Left ventricle myocardium superior (tissue), 1 donor: ENCODE results near the gene RPS6KA2. TPM values are rescaled to one million over a fixed set of nuclear protein-coding genes. Genes with fewer than 3 reads are reported as not detected.
A peak's percentile ranks its signal among the peaks of the same experiment; 100 is the strongest.
"Not testable (repeated sequence)": the region's sequence is repeated elsewhere in the genome, so short reads cannot be mapped to it uniquely, and the experiment has no call there.

Experiments used
- ATAC-seq: fragments of 200-7000 bp; cut with Tn5 transposase; one replicate; pipeline ENCODE4 v1.9.1; 2020; ENCODE audit warnings: mild to moderate bottlenecking, moderate library complexity
- DNase-seq: peaks from one replicate; pipeline ENCODE4 v3.0.0-alpha.2; 2020
- intact Hi-C: fragments of 100-400 bp; cut with micrococcal nuclease; formaldehyde crosslinking; loops from one replicate; pipeline ENCODE4 v1.11.0; 2022
- total RNA-seq: library from RNA; stranded (reverse); fragmentation: NEBNext Ultra II Directional; extraction: Animal tissue kit (Norgen Biotek cat#: 25700); gene quantifications from one replicate; pipeline ENCODE4 v1.2.1, GENCODE V29; 2021
- donor health status: DM: no; HTN: yes; CAD: no; lungs with severe emphysema.

The RPS6KA2 gene
- total RNA-seq, 1 donor from 2014 or later: 63.4 TPM

DNA sequence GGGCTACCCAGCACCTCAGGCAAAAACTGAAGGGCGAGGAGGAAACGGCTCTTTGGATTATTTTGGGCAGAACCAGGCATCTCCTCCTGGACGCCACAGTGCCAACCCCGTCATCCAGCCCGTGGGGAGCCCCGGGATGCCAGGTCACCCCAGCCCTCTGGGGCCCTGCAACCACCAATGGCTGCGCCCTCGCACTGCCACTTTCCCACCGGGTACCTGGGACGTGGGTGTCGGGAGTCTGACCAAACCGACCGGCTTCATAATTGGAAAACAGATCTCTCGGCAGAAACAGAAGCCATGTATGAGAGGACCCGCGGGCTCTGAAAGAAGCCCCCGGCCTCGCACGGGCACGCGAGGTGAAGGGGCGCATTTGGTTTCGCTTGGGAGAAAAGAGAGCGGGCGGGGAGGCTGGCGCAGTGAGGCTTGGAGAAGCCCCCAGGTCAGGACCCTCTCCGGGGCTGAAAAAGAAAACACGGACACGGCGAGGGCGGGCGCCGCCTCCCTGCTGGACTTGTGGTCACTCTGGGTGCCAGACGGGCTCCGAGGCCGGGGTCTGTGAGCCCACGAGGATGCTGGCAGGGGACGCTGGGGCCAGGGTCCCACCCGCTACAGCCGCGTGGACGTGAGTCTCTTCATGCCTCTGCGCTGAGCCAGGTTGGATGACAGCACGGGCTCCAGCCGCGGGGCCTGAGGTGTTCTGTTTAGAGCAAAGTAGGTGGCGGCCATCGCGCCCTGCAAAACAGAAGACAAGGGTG is 214.7 kb downstream of the RPS6KA2 start:
- DNase-seq (no peak), ATAC-seq (no peak)
- intact Hi-C loops: no loop called here

DNA sequence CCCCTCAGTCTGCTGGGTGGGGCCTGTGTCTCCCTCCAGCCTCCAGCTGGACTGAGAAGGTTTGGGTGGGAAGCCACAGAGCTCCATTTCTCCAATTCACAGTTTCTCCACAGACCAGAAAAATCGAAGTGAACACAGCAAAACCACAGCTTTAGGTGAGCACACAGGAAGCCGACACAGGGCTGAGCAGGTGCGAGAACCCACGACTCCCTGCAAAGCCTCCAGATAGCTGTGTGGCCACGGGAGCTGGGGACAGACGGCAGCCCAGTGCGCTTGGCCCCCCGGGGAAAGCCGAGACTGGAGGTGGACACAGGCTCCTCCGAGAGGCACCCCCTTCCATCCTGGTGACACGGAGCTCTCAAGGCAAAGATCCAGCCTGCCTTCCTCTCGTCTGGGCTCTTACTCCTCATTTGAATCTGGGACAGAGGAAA is 215.3 kb downstream of the RPS6KA2 start:
- intact Hi-C loops: no loop called here
- DNase-seq (no peak), ATAC-seq (no peak)

DNA sequence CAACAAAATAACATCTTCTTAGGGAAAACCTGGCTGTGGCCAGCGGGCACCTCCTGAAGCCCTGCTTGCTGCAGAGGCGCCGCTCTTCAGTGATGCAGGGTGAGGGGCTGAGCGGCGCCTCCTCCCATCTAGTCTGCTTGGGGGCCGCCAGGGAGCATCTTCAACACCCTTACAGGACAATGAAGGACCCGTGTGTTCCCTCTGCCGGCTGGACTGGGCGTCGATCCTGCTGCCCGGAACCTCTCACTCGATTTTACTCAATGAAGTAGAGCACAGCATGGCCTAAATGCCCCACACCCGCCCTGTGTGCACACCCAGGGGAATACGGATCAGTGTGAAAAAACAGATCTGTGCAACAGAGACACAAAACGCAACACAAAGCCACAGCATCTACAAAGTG is 215.8 kb downstream of the RPS6KA2 start:
- intact Hi-C loops: no loop called here

DNA sequence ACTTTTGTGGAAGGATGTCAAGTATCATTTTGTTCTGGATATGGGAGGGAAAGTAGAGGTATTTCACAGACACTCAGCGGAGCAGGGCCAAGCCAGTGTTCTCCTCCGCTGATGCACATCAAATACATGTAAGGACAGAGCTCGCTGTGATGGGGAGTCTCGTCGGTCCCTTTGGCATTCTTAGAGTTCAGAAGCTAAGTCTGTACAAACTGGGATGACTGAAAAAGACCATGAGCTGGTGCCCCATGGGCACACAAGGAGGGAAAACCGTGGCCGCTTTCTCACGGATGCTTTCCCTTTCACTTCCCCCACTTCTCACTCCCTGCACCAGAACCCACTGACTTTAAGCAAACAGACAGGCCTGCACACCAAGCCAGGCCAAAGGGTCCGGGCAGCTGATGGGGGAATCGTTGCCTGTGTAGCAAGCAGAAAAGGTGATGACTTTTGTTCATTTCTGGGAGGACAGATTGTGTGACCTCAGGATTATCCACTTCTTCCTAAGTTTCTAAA is 216.6 kb downstream of the RPS6KA2 start:
- intact Hi-C loops: no loop called here

More for the DNA sequence above, 215.8 kb downstream of the RPS6KA2 start:
- ATAC-seq (no peak), DNase-seq (no peak)

DNA sequence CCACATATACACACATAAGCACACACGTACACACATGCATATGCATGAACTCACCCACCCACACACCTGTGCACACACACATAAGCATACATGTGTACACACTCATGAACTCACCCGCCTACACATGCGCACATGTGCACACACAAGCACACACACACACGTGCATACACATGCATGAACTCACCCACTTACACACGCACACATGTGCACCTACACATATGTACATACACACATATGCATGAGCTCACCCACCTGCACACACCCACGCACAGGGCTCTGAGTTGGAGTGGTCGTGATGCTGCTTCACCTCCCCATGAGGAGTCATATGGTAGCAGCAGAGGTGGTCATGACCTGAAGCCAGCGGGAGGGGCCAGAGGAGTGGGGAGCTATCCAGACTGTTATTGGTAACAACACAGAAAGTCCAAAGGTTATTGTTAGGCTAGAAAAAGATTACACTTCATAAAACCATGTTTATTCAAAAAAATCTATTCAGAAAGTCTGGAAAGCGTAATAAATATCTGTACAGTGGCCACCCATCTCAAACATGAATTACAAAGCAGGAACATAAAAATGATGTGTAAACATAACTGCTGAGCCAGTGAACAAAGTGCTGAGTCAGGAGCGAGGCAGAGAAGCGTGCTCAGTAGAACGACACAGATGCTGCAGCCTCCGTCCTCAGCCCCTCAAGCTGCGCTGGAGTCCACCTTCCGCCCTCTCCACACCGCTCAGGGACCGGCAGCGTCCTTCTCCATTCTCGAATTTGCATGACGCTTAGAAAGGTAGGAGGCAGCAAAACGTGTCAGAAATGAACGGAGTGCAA is 217.9 kb downstream of the RPS6KA2 start:
- intact Hi-C loops: no loop called here
- no peak for ATAC-seq
- no peak for DNase-seq

More for the DNA sequence above, 216.6 kb downstream of the RPS6KA2 start:
- no peak for DNase-seq
- ATAC-seq: no peak

DNA sequence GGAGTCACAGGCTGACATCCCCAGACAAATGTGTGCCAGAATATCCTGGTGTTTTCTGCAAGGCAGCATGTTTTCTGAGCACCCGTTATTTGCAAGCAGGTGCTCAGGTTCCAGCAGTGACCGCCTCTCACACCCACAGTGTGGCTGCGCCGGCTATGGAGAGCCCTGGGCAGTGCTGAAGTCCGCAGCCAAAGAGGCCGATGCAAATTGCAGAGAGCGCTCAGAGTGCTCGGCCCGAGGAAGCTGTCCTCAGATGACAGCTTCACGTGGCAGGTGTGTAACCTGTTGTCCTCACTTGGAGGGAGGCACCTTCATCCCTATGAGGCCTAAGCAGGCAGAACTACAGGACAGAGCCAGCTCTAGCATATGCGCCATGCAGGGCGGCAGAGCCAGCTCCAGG is 220.9 kb downstream of the RPS6KA2 start:
- DNase-seq (no peak), ATAC-seq (no peak)
- intact Hi-C loops: no loop called here

DNA sequence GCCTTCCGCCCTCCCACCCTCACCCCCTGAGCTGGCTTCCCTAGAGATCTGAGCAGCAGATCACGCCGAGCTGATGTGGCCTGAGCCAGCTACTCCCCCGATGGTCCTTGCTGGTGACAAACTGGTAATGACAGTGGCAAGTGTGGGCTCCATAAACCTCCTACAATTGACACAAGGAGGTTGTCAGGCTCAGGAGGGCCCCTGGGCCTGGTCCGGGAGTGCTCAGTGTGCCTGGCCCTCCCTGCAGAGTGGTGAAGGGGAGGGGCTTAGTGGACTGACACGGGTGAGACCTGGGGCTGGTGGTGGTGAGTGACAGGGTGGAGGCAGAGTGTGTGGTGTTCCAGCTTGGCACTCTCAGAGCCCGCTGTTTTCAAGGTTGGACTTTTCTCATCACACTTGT is 221.7 kb downstream of the RPS6KA2 start:
- intact Hi-C loops: no loop called here
- ATAC-seq: no peak
- DNase-seq: no peak

DNA sequence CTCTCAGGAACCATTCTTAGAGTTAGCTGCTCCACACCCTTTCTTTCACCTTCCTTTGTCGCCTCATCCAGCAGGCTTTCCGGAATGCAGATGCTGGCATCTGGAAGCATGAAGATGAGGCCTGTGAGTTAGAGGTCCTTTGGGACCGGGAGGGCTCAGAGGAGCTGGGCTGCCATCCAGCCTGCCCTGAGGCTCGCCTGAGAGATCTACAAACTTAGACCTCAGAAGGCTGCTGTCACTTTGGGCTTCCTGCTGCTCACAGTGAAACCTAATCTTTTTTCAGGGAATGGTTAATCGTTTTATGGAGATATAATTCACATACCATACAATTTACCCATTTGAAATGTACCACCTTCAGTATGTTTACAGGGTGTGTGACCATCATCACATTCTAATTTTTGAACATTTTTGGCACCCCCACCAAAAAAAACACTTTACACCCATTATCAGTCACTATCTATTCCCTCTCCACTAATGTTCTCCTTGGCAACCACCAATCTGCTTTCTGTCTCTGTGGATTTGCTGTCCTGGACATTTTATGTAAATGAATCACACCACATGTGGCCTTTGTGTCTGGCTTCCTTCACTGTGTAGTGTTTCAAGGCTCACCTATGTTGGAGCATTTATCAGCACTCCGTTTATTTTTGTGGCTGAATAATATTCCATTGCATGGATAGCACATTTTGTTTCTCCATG is 224.3 kb downstream of the RPS6KA2 start:
- intact Hi-C loops: loop anchor here (5.0 kb wide), 1 partner anchor 125 kb away; no protein-coding TSS in a partner anchor
- DNase-seq: no peak
- ATAC-seq: no peak

DNA sequence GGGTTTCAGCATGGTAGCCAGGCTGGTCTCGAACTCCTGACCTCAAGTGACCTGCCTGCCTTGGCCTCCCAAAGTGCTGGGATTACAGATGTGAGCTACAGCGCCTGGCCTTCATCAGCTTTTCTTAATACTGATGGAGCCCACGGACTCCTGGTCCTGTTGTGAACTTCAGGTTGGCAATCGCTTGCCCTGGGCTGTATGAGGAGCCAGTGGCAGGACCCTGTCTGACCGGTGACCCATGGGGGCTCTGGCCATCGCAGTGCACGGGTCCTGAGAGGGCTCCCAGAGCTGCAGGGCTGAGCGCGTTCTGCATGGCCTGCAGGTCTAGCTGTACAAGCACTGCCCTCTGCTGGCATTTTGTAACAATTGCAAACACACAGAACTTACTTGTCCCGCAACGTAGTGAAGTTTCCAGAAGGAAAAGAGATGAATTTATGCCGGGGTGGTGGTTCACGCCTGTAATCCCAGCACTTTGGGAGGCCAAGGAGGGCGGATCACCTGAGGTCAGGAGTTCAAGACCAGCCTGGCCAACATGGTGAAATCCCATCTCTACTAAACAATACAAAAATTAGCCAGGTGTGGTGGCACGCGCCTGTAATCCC is 226.3 kb downstream of the RPS6KA2 start:
- intact Hi-C loops: loop anchor here (2.0 to 5.0 kb wide), 2 partner anchors 88 to 123 kb away; no protein-coding TSS in a partner anchor
- DNase-seq (peak; percentile 51), ATAC-seq (peak; percentile 83)

DNA sequence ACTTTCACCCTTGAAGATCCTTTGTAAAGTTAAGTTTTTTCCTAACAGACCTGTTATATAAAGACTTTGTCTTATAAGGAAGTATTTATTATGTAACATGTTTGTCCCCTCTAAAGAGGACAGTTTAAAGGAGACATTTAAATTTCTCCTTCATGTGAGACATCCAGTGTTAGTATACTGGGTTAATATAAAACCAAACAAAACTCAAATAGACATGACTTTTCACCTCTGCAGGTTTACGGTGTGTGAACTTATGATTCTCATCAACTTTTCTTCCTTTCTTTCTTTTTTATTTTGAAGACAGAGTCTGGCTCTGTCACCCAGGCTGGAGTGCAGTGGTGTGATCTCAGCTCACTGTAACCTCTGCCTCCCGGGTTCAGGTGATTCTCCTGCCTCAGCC is 226.9 kb downstream of the RPS6KA2 start:
- intact Hi-C loops: loop anchor here (2.0 to 5.0 kb wide), 2 partner anchors 87 to 123 kb away; no protein-coding TSS in a partner anchor

DNA sequence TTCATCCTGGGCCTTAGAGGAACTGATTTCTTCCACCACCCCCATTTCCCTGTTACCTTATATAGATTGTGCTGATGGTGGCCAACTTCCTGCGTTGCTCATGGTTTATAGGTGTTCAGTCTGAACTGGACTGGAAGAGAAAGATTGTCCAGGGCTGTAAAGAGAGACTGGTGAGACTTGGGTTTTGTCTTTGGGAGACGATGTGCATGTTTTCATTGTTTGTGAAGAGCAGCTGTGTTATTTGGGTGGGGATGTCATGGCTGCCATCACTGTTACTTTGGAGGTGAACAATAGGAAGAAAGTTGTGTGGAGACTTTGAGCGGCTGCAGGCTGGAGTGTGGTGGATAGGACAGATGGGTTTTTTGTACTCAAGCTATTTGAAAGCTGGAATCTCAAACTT is 228.7 kb downstream of the RPS6KA2 start:
- ATAC-seq (no peak), DNase-seq (no peak)
- intact Hi-C loops: no loop called here

More for the DNA sequence above, 226.9 kb downstream of the RPS6KA2 start:
- DNase-seq (no peak), ATAC-seq (no peak)

DNA sequence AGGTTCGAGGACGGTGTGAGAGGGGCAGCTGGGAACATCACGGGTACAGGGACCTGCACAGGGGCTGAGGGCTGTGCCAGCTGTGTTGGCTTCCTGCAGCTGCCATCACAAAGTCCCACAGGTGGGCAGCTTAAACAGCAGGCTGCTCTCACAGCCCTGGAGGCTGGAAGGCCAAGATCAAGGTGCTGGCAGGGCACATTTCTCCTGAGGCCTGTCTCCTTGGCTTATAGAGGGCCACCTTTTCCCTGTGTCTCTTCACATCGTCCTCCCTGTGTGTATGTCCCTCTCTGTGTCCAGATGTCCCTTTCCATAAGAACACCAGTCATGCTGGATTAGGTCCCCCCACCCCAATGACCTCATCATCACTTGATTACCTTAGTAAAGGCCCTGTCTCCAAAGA is 229.2 kb downstream of the RPS6KA2 start:
- intact Hi-C loops: no loop called here
- DNase-seq (no peak), ATAC-seq (no peak)

DNA sequence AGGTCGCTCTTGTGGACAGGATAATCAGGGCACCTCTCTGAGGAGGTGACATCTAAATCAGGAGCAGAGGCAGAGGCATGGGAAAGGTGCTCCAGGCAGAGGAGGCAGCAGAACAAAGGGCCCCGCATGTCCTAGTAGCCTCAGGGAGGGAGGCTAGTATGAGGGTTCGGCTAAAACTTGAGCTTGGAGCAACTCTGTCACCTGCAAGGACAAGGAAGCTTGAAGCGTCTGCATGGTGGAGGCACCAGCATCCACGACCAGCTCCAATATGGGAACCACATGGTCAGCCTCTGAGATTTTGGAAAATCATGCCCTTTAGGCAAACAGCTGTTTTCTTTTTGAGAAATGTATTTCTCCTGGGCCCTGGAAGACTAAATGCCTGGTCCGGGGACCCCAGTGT is 231.3 kb downstream of the RPS6KA2 start:
- no peak for DNase-seq
- intact Hi-C loops: no loop called here
- ATAC-seq: no peak

DNA sequence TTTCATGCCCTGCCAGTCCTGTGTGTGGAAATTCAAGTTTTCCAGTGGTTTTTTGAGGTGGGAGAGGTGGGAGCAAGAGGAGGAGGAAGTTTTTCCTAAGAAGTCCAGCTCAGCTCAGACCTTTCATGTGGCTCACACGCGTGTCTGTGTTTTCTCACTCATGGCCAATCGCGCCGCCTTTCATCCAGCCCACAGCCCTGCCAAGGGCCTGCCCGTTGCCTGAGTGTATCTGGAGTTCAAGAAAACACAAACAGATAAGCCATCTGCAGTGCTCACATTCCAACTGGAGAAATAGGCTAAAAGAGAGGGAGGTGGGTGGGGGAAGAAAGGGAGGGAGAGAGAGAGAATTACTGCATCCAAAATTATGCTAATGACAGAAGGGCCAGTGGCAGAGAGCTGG is 231.7 kb downstream of the RPS6KA2 start:
- ATAC-seq (no peak), DNase-seq (no peak)
- intact Hi-C loops: no loop called here

DNA sequence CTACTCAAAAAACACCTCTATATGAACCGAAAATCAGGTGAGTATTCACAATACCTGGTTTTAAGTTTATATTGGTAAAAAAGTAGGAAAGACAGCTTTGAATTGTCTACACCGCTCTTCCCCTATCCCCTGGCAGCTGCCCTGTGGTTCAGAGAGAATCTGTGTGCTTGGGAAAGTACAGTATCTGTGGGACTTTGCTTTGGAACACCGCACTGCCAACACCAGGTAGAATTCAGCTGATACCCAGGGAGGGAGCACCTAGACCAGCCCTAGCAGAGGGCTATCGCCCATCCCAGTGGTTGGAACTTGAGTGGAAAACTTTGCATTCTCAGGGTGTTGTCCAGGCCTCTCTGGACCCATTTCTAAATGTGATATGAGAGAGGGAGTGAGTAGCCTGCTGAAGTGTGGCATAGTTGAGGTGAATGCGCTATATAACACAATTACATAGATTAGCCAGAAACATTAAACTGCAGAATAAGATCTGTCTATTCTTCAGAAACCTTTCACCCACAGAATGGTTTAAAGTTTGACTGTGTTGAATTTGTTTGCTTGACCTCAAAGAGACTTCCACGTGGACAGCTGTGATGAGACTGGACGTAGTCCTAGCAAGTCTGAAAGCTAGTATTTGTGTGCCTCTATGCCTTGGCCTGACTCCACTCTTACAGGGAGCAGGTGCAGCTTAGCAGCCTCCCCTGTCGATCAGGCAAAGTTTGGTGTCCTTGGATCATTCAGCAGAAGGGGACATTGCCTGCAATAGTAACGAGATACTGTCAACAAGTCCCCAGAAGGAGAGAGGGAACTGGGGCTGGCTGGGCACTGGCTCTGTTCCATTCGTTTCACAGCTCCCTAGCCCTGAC is 232.8 kb downstream of the RPS6KA2 start:
- intact Hi-C loops: no loop called here
- no peak for ATAC-seq
- DNase-seq: no peak

DNA sequence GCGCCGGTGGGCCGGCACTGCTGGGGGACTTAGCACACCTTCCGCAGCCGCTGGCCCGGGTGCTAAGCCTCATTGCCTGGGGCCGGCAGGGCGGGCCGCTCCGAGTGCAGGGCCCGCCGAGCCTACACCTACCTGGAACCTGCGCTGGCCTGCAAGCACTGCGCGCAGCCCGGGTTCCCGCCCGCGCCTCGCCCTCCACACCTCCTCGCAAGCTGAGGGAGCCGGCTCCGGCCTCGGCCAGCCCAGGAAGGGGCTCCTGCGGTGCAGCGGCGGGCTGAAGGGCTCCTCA is 233.6 kb downstream of the RPS6KA2 start:
- intact Hi-C loops: no loop called here
- DNase-seq (no peak), ATAC-seq (no peak)

DNA sequence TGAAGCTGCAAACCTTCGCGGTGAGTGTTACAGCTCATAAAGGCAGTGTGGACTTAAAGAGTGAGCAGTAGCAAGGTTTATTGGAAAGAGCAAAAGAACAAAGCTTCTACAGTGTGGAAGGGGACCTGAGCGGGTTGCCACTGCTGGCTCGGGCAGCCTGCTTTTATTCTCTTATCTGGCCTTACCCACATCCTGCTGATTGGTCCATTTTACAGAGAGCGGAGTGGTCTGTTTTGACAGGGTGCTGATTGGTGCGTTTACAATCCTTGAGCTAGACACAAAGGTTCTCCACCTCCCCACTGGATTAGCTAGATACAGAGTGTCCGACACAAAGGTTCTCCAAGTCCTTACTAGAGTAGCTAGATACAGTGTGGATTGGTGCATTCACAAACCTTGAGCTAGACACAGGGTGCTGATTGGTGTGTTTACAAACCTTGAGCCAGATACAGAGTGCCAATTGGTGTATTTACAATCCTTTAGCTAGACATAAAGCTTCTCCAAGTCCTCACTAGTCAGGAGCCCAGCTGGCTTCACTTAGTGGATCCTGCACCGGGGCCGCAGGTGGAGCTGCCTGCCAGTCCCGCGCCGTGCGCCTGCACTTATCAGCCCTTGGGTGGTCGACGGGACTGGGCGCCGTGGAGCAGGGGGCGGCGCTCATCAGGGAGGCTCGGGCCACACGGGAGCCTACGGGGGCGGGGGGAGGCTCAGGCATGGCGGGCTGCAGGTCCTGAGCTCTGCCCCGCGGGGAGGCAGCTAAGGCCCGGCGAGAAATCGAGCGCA is 234.1 kb downstream of the RPS6KA2 start:
- ATAC-seq, DNase-seq, intact Hi-C loops: not testable (repeated sequence)

DNA sequence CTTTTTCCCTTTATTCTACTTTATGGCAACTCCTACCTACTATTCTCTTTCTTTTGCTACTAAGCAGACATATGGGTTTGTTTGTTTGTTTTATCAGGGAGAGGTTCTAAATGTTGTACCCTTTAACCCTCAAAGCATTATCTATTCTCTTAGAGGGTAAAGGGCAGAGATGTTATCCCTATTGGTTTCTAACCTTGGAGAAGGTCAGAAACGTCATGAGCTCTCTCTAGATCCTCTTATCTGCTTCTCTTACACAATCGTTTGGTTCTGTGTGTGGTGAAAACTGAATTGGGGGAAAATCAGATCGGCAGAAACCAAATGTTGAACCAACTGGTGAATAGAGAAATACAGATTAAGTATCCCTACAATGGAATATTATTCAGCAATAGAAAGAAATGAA is 237.9 kb downstream of the RPS6KA2 start:
- ATAC-seq (no peak), DNase-seq (no peak)
- intact Hi-C loops: loop anchor here (10.0 kb wide), 1 partner anchor 54 kb away; no protein-coding TSS in a partner anchor
